HG03066 (cell line): ENCODE measurements around the gene HOXC9.

Experiments used
- ATAC-seq: cut with Tn5 transposase; IDR thresholded peaks from one replicate; pipeline ENCODE4 v1.9.1; 2021; ENCODE audit warnings: low read depth; ENCODE audit not compliant: unreplicated experiment

The HOXC9 gene

DNA sequence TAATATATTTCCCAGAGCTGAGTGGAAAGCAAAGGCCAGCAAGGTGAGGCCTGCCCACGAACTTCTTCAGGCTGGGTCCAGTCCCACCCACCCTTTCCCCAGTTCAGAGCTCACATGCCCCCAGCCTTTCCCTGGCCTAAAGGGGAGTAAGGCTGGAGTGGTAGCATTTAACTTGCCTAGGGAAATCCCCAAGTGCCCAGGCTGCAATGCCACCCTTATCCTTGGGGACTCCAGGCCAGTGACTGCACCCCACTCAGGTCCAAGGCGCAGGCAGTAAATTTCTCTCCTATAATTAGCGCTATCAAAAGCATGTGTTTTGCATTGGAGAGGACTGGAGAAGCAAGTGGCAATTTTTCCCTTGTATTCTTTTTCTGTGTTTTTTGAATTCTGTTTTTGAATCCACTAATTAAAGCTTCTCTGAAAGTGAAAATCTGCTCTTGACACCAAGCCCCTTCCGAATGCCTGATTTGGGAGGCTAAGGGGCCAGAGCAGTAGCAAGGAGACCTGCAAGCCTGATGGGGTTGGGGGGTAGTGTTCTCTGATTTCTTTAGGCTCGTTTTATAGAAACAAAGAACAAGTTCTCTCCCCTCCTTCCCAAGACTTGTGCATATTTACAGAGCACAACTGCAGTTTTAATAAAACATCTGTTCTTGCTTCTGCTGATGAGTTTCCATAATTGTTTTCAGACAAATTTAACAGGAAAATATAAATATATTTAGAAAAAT is 24.8 kb downstream of the HOXC9 start:
- no peak for ATAC-seq

DNA sequence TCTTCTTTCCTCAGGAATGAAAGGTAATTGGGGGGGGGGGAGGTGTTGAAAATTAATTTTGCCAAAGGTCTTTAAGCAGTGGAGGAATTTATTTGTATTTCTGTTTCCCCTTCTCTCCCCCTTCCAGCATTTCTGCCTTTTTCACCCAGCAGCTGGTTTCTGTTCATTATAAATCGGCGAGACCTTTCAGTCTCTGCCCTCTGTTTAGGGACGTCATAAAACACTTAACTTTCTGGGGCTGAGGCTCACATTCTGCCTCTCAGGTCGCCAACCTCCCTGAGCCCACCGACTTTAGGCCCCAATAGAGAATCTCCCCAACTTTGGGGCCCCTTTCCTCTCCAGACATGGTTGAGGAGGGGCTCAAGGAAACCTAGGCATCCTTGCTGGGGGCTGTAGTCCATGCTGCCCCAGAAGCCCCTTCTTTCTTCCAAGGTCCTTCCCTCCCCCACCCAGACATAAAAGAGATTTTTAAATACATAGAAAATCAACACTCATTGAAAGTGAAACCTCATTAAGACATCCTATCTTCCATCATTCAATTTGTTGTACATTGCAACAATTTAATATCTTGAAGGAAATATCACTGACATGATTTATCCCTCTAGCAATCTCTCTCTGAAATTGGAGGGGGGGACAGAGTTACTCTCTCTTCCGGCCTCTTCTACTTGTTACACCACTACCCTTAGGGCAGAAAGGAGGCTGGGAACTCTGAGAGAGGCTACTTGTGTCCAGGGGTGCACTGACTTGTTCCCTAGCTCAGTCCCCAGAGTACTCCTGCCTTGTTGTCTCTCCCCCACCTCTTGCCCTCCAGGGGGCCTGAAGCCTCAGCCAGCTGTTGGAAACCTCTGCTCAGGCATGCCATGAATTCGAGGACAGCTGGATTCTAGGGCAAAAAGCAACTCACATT is 25.8 kb downstream of the HOXC9 start:
- no peak for ATAC-seq

DNA sequence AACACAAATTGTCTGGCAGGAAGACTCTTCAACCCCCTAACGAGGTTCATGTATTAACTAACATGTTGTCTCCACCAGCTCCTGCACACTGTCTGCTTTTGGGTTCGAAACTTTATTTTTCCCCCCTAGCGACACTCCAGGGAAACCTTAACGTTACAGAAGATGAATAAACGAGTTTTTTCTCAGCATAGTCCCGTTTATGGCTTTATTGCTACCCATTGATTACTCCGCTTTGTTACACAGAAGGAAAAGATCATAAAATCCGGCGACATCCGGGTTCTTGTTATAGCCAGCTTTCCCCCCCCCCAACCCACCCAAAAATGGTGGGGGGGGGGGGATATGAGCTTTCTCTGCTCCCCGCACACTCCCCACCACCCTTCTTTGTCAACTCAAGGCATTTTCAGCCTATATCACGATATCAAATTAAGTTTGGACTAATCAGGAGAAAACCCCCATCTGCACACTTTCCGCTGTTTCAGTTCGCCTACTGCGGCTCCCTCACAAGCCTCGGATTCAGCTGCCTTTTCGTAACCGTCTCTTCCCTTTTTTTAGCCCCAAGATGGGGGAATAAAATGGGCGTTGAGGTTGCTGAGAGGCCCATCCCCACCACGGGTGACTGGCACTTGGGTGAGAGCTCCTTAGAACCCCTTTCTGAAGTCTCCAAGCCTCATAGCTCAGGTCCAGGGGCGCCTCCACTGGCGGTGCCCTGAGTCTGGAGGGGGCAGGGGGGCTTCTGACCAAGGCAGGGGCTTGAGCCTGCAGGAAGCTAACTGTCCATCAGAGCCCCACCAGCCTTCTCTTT is 26.9 kb downstream of the HOXC9 start:
- no peak for ATAC-seq

GRCh38 chr12:54027442-54027786 is 27.5 kb downstream of the HOXC9 start:
- ATAC-seq, result no peak

GRCh38 chr12:54028314-54029201 is 28.6 kb downstream of the HOXC9 start, which contains the start of gene HOXC6:
Gene HOXC6, plus strand, starts transcription at chr12:54028440. Its CDS starts 82 bp downstream, at chr12:54028522.
- no peak for ATAC-seq

GRCh38 chr12:54029529-54030441 is 29.8 kb downstream of the HOXC9 start:
- ATAC-seq, result no peak

GRCh38 chr12:54030442-54030801 is 30.5 kb downstream of the HOXC9 start:
- ATAC-seq, result no peak

DNA sequence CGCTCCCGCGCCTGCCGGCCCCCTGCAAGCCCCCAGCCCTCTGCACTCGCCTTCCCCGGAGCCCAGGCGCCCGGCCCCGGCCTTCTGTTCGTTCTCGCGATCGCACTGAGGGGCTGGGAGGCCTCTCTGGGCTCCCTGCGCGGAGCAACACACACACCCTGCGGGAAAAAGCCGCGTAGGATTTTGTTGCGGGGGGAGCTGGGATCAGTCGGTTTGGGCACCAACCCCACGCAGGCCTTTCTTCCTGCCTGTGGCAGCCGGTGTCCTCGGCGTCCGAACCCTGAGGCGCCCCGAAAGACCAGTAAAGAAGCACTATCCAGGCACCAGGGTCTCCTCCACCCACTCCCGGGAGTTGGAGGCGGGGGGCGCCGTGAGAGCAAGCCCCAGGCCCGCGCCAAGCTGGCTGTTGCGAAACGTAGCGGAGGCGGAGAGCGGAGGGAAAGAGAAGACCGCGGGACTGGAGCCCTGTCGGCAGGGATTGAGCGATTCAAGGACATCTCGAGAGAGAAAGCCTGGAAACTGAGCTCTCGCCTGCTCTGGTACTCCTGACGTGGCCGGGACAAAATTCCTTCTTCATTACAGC is 31.0 kb downstream of the HOXC9 start:
- ATAC-seq, result no peak

DNA sequence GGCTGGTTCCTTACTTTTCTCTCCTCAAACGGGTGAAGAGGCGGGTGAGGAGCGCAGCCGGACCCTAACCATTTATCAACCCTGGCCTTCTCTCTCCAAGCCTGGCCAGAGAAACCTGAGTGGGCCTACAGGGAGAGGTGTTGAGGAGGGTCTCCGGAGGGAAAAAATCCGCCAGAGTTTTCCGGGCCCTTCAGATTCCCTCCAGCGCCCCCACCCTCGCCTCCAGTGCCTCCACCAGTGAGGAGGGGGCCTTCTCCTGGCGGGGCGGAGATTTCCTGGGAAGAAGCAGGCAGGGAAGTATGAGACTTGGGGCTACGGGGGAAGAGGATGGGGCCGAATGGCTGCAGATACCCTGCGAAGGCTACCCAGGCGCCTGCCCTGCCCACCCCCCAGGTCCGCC is 31.5 kb downstream of the HOXC9 start:
- no peak for ATAC-seq

- no peak for ATAC-seq
Measured at GRCh38 chr12:54032086-54032619, 32.2 kb downstream of the HOXC9 start.

DNA sequence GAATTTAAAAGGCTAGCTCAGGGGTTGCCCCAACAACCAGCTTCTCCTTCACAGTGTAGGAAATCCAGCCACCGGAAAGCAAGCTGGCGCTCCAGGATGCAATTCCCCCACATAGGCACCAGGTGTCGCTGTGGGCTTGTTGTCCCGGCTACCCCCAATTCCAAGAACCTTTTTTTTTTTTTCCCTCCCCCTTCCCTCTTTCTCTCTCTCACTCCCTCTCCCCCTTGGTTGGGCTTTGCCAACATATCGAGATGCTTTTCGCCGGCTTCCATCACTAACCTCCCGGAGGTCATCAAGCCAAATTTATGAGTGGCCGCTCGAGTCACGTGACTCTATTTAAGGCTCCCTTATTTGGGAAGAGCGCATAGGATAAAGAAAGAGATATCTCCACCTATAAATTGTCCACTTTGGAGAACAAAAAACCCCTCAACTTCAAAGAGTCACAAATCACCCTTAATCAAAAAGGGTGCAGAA is 32.7 kb downstream of the HOXC9 start, which contains the start of gene HOXC5:
Gene HOXC5, plus strand, starts transcription at position 424 of the 474 bp plus-strand sequence. CDS start 73 bp downstream, outside the sequence.
- no peak for ATAC-seq

- ATAC-seq, result no peak
Measured at GRCh38 chr12:54033106-54033979, 33.4 kb downstream of the HOXC9 start.

GRCh38 chr12:54033980-54034784 is 34.2 kb downstream of the HOXC9 start:
- ATAC-seq, result no peak

DNA sequence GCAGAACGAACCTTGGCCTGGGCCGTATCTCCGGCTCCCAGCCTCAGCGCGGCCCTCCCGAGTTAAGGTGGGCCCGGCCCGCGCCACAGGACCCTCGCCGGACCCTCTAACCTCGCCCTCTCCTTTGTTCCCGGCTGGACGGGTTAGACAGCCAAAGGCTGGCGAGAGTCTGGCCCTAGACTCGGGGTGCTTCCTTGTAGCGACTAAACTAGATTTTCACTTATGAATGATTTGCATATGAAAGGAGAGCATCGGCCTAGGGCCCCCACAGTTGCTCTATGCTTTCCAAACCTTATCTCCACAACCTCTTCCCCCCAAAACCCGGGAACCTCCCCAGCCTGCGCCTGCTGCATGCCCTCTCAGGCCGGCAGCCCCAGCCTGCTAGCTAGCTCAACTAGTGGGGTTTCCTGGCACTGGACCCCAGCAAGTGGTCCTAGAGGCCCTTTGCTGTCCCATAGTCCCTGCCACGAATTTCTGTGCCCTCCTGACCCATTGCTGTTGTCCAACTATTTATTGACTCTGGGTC is 34.9 kb downstream of the HOXC9 start:
- no peak for ATAC-seq

DNA sequence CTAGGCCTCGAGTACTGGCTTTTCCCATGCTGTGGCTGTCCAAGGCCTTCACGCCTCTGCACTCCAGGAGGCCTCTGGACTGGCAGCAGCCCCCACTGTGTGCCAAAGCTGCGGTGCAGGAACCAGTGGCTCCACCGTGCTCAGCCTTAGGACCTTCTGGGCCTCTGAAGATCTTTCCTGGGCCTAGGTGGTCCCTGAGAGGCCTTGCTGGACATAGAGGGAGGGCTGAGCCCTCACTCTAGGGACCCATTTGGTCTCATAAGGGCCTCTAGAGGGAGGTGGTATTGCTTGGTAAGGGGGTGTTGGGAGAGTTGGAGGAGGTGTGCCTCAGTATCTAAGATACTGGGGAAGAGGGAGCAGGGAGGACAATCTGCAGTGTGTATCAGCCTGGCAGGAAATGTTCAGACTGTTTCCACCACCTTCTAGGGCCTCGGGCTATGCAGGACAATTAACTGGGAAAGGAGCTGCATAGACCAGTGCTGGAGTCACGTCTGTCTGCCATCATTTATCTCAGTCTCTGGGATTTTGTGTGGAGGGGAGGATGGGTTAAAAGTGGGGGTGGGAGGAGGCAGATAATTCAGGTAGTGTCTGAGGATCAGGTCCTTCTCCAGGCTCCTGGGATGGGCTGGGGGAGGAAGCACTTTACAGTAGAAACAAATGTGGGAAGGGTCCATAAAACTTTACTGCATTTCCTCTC is 35.8 kb downstream of the HOXC9 start:
- no peak for ATAC-seq
